GM15510 (cell line): ENCODE results near the gene SCUBE1.

Experiments
- POLR2A ChIP-seq: IDR thresholded peaks from 3 replicates; pipeline ENCODE4 v1.6.1; 2011; ENCODE audit warnings: borderline replicate concordance; ENCODE audit not compliant: insufficient read length; ENCODE audit errors: extremely low read depth

Gene SCUBE1

GRCh38 chr22:43319661-43320486 is 23.3 kb downstream of the SCUBE1 start:
- TF ChIP-seq POLR2A: no peak

- TF ChIP-seq POLR2A: no peak
Measured at GRCh38 chr22:43317239-43317638, 25.9 kb downstream of the SCUBE1 start.

- no peak for TF ChIP-seq POLR2A
Measured at GRCh38 chr22:43315687-43316217, 27.4 kb downstream of the SCUBE1 start.

- no peak for TF ChIP-seq POLR2A
Measured at GRCh38 chr22:43314611-43315010, 28.6 kb downstream of the SCUBE1 start.

DNA sequence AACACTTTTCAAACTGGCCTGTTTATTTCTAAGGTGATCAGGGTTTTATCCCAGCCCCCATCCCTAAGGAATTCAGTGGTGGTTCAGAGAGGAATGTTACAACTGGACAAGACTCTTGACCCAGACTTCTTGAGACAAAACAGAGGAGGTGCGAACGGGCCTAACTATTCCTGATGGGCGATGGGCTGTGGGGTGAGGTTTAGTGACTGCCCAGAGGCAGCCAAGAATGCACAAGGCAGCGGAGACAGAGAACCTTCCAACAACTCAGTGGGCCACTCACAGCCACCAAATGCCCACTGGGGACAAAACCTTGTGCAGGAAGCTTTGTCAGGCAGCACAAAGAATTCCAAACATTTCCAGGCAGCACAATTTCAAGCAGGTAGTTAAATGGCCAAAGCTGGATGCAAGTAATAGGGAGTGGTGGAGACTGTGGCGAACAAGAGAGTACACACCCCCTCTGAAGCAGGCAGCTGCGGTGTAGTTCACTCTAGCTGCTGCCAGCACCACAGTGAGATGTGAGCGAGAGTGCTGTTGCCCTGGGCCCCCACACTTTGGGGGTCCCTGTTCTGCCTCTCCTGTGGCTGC is 29.2 kb downstream of the SCUBE1 start:
- no peak for TF ChIP-seq POLR2A

DNA sequence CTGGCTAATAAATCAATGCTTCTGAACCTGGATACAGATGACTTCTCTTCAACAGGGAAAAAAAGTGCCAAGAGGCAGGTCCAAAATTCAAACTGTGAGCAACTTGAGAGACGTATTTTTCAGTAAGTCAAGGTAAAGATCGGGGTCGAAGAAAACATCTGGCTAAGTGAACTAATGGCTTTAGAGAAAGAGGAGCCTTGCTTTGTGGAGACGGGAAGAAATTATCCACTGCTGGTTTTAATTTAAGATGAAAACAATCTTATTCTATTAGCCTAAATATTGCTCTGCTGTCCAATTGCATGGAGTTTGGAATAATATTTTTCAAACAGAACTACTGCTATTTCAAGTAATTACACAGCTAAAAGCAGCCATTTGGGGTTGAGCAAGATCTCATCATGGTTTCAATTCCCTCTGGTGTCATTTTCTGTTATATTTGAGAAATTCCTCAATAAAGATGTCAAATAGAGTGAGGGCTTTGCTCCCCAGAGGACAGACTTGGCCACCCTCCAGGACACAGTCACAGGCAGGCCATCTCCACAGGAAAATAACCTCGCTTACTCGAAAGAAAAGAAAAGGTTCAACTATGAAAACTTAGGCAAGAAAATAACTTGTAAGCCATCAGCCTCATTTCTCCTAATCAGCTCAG is 29.8 kb downstream of the SCUBE1 start:
- TF ChIP-seq POLR2A: no peak

GRCh38 chr22:43312608-43313007 is 30.6 kb downstream of the SCUBE1 start:
- TF ChIP-seq POLR2A: no peak

GRCh38 chr22:43310798-43311197 is 32.4 kb downstream of the SCUBE1 start:
- TF ChIP-seq POLR2A: no peak

DNA sequence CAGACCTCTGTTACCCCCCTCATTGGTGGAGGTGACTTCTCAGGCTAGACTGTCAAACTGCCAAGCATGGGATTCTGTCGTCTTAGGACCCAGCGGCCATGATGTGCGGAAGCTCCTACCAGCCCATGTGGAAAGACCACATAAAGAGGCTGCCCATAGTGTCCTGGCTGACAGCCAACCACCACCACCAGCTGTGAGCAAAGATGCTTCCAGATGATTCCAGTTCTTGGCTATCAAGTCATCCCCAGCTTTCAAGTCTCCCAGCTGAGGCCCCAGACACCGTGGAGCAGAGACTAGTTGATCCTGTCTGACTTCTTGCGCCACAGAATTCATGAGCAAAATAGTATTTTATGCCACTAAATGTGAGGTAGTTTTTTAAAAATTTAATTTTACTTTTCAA is 32.9 kb downstream of the SCUBE1 start:
- no peak for TF ChIP-seq POLR2A

DNA sequence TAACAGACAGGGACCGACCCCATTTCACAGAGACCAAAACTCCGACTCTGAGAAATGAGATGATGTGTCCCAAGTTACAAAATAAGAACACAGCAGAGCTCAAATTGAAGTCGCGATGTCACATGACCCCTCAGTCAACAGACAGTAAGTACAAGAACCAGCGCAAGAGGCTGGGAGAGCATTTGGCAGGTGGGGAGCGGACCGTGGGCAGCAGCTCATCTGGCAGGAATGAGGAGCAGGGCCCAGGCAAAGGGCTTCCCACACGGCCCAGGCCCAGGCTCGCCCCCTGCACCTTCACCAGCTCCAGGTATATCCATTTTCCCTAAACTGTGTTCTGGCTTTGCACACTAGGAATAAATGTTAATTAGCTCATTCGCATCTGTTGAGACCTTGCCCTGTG is 34.3 kb downstream of the SCUBE1 start:
- TF ChIP-seq POLR2A: no peak

DNA sequence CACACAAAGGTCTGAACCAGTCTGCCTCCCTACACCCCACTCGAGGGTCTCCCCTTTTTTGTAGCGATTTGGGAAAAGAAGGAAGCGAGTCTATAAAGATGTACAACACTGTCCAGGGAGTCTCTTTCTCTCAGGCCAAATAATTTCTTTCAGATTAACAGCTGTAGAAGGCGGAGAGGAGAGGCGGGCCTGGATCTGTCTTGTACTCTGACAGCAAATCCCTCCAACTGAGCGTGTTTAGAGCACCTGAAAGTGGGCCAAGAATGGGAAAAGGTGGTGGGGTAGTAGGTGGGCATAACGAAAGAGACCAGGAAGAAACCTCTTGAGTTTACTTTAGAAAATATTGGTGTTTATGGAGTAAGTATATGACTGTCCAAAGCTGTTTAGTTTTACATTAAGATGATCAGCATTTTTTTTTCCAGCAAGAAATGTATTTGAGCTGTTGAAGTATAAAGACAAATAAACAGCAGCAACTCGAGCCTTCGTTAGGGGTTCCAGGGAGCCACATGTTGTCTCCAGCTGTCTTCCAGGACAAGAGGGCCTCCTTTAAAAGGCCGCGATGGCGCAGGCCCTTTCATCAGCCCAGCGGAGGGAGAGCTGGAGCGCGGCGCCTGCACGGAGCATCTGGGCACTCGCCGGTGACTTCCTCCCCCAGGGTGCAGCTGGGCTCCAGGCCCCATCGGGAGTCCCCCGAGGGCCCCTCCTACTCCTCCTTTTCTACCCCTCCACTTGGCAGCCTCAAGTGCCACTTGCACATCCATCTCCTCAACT is 34.9 kb downstream of the SCUBE1 start:
- no peak for TF ChIP-seq POLR2A

- no peak for TF ChIP-seq POLR2A
Measured at GRCh38 chr22:43305806-43306205, 37.4 kb downstream of the SCUBE1 start.

DNA sequence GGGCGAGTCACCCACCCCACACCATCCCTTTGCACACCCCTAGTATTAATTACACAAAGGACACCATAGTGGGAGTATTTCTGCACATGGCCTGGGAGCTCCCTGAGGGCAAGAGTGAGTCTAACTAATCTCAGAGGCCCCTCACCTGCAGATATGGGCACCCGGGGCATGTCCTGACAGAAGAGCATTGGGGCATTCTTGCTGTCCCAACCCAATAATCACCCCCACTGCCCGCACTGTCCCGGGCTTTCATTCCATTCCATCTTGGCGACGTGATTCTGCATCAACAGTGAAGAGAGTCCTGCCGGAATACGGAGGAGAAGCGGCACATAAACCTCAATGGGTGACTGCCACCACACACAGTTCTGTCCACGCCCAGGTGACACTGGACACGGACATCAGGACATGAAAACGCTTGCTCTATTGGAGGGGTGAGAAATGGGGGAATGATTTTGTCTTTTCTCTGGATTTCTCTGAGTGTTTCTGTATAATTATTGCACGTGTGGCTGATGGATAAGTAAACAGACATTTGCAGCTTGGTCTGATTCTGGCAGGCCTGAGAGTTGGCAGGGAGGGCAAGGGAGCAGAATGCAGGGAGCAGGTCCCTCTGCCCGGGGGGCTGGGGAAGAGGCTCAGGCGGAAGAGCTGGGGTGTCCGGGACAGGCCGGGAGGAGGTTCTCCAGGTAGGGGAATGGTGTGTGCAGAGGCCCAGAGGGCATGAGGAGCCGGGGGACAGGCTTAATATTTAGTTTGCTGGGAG is 38.2 kb downstream of the SCUBE1 start:
- TF ChIP-seq POLR2A: no peak

- TF ChIP-seq POLR2A: no peak
Measured at GRCh38 chr22:43303751-43304150, 39.4 kb downstream of the SCUBE1 start.
